Mesothelial cell of epicardium (in vitro differentiated cells): ENCODE results near the gene ADAMTS9. TPM values are rescaled to one million over a fixed set of nuclear protein-coding genes. Genes with fewer than 3 reads are reported as not detected.

Experiments
- DNase-seq, 2 experiments: peaks; one replicate each; pipeline ENCODE4 v3.0.0; 2021; ENCODE audit warnings: low spot score in 2 of 2; ENCODE audit not compliant: unreplicated experiment in 2 of 2
- H3K27ac Mint-ChIP-seq: 2 replicates; pipeline ENCODE4 v1.8.0; 2021; ENCODE audit warnings: mixed read lengths
- H3K27me3 Mint-ChIP-seq: 2 replicates; pipeline ENCODE4 v1.8.0; 2021; ENCODE audit warnings: low read depth, mixed read lengths
- H3K36me3 Mint-ChIP-seq: 2 replicates; pipeline ENCODE4 v1.8.0; 2021; ENCODE audit warnings: mixed read lengths
- H3K4me1 Mint-ChIP-seq: 2 replicates; pipeline ENCODE4 v1.8.0; 2021; ENCODE audit warnings: mixed read lengths
- H3K4me3 Mint-ChIP-seq: 2 replicates; pipeline ENCODE4 v1.8.0; 2021; ENCODE audit warnings: mild to moderate bottlenecking, moderate library complexity, mixed read lengths
- H3K9me3 Mint-ChIP-seq: 2 replicates; pipeline ENCODE4 v1.8.0; 2021; ENCODE audit warnings: mixed read lengths
- total RNA-seq: library from RNA; stranded (reverse); gene quantifications from 3 replicates; pipeline ENCODE4 v1.2.1, GENCODE V29; 2021
- TF ChIP-seq, protein P1 (sequence below): fragments of 200-600 bp; sonication (generic); IDR thresholded peaks from one replicate; pipeline ENCODE4 v1.5.0; 2021; ENCODE audit warnings: antibody characterized with exemption; ENCODE audit not compliant: unreplicated experiment

Gene ADAMTS9
- total RNA-seq, 1 donor from 2014 or later, result 127 TPM

DNA sequence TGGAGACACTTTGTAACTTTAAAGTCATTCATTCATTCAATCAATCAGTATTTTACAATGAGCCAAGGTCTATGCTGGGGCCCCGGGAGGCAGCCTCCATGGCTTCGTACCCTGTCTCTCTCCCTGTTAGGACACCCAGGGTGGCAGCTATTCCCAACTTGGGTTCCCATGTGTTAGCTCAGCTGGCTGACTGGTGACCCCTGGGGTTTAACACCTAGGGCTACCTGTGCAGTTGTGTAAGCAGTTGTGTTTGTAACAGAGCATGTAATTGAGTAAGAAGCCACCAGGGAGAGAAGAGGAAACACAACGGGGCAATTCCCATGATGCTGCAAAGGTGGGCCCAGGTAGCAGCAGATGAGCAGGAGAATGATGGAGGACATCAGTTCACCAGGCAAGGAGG is 132.4 kb downstream of the ADAMTS9 start:
- H3K27ac Mint-ChIP-seq, result no peak overlapping the region
- H3K4me3 Mint-ChIP-seq, result no peak overlapping the region
- peaks cover 27% of the 10 kb centered on the region for H3K36me3 Mint-ChIP-seq
- no peak for DNase-seq
- no peaks in the 10 kb centered on the region for H3K9me3 Mint-ChIP-seq
- TF ChIP-seq, protein P1, sequence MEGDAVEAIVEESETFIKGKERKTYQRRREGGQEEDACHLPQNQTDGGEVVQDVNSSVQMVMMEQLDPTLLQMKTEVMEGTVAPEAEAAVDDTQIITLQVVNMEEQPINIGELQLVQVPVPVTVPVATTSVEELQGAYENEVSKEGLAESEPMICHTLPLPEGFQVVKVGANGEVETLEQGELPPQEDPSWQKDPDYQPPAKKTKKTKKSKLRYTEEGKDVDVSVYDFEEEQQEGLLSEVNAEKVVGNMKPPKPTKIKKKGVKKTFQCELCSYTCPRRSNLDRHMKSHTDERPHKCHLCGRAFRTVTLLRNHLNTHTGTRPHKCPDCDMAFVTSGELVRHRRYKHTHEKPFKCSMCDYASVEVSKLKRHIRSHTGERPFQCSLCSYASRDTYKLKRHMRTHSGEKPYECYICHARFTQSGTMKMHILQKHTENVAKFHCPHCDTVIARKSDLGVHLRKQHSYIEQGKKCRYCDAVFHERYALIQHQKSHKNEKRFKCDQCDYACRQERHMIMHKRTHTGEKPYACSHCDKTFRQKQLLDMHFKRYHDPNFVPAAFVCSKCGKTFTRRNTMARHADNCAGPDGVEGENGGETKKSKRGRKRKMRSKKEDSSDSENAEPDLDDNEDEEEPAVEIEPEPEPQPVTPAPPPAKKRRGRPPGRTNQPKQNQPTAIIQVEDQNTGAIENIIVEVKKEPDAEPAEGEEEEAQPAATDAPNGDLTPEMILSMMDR, result no peak
- H3K27me3 Mint-ChIP-seq, result no peaks in the 10 kb centered on the region
- H3K4me1 Mint-ChIP-seq, result peaks cover 8% of the 10 kb centered on the region

DNA sequence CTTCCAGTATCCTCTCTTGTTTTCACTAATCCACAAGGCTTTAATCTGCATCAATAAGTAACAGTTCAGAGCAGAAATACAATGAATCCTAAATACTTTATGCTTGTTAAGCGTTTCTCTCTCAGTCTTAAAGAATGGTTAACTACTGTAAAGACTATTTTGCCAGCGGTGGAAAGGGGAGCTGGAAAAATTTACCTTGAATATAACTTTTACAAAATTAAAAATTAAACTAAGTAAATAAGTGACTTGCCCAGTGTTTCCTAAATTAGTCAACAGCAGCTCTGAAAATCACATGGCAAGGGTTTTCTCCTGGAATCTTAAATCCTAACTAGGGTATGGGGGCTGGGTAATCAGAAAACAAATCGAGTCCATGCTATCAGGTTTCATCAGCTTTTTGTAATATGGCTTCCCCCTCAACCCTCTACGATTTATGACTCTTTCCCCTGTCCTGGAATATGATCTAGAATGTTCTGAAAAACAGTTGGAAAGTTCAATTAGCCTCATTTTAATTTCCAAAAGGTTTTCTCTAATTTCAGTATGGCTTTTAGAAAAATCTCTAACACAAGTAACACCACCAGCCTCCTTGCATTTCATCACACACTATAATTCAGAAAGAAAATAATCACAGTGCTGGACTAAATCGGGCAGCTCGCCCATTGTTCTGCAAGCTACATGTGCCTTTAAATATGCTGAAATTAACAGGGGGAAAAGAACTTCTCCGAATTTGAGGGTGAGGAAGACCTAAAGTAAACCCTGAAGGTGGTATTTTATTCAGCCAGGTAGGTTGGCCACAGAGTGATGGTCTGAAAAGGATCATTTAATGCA is 133.5 kb downstream of the ADAMTS9 start:
- H3K4me3 Mint-ChIP-seq, result no peak overlapping the region
- peaks cover 27% of the 10 kb centered on the region for H3K36me3 Mint-ChIP-seq
- H3K9me3 Mint-ChIP-seq, result no peaks in the 10 kb centered on the region
- peak overlapping the region; percentile 81 for H3K27ac Mint-ChIP-seq
- DNase-seq, result no peak
- TF ChIP-seq, protein P1, result no peak
- peaks cover 6% of the 10 kb centered on the region for H3K4me1 Mint-ChIP-seq
- no peaks in the 10 kb centered on the region for H3K27me3 Mint-ChIP-seq

DNA sequence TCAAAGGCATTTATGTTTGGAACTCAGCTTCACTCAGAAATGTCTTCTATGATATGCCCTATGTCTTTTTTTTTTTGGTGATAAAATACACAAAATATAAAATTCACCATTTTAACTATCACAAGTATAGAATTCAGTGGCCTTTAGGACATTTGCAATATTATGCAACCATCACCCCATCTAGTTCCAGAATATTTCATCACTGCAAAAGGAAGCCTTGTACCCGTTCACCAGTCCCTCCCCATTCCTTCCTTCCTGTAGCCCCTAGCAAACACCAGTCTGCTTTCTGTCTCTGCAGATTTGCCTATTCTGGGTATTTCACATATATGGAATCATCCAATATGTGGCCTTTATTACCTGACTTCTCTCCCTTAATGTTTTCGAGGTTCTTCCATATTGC is 134.8 kb downstream of the ADAMTS9 start:
- no peaks in the 10 kb centered on the region for H3K27me3 Mint-ChIP-seq
- no peak overlapping the region for H3K4me3 Mint-ChIP-seq
- peaks cover 27% of the 10 kb centered on the region for H3K36me3 Mint-ChIP-seq
- DNase-seq, result no peak
- H3K27ac Mint-ChIP-seq, result no peak overlapping the region
- peaks cover 6% of the 10 kb centered on the region for H3K4me1 Mint-ChIP-seq
- TF ChIP-seq, protein P1, result no peak
- no peaks in the 10 kb centered on the region for H3K9me3 Mint-ChIP-seq

DNA sequence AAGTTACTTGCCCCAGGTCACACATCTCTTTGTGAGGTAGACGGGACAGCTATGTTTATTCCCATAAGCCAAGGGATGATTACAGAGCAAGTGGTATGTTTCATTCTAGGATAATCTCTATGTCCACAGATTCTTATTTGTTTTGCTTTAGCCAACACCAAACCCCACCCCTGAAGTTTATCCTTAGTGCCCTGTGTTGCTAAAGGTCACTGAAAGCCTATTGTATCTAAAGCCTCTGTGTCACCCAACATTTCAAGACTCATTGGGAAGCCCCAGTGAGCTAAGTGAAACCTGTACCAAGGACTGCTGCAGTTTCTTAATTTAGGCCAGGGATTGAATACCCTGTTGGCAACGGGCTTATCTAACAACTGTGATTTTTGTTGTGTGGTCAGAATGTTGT is 135.6 kb downstream of the ADAMTS9 start:
- Mint-ChIP-seq H3K4me1 (peaks cover 6% of the 10 kb centered on the region), H3K27ac (no peak overlapping the region), H3K36me3 (peaks cover 27% of the 10 kb centered on the region), H3K27me3 (no peaks in the 10 kb centered on the region), H3K4me3 (no peak overlapping the region), H3K9me3 (no peaks in the 10 kb centered on the region)
- TF ChIP-seq, protein P1, result no peak
- no peak for DNase-seq

DNA sequence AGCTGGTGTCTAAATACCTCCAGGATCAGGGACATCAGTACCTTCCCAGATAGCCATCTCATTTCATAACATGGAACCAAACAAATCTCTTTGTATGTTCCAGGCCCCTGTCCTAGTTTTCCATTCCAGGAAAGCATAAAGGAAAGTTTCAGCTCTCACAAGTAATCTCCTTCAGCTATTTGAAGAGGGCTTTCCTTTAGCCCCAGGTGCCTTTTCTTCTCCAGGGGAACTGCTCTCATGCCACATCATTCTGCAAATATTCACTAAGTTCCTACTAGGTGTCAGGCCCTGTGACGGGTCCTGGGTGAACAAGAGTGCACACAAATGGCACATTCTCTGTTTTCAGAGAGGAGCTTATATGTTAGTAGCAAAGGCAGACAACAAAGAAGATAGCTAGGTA is 136.1 kb downstream of the ADAMTS9 start:
- H3K36me3 Mint-ChIP-seq, result peaks cover 27% of the 10 kb centered on the region
- no peaks in the 10 kb centered on the region for H3K9me3 Mint-ChIP-seq
- H3K4me1 Mint-ChIP-seq, result peaks cover 6% of the 10 kb centered on the region
- H3K4me3 Mint-ChIP-seq, result no peak overlapping the region
- DNase-seq, result no peak
- H3K27ac Mint-ChIP-seq, result no peak overlapping the region
- no peaks in the 10 kb centered on the region for H3K27me3 Mint-ChIP-seq
- TF ChIP-seq, protein P1, result no peak
